ENCODE results near the gene CHST5.

DNA sequence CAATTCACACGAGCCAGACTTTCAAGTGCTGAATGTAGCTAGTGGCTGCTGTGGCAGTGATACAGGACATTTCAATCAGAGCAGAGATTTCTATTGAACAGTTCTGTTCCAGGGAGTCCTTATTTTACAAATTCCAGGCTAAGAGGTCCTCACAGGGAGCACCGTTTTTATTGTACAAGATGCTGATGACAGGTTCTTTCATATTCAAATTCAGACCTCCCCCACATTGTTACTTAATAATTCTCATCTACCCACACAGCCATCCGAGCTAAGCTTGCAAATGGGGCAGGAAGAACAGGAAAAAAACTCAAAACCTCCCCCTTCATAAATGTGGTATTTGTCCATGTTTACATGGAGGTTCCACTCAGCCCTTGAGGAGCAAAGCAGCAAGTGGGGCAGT, 40.0 kb upstream of the CHST5 start:
- TF ChIP-seq RAD21 (CRISPR knock-in tag; conservative IDR thresholded peaks at IDR 0.05 in 1 of 2, IDR thresholded peaks at IDR 0.05 in 1 of 2) (no peak), RCOR1 (IDR thresholded peaks at IDR 0.05; ENCODE audit: borderline replicate concordance in 1 of 2, low read depth in 2 of 2, low read length in 2 of 2) (no peak), EZH2 (IDR thresholded peaks at IDR 0.05; ENCODE audit: borderline replicate concordance, low read depth, low read length) (no peak), ASH1L (IDR thresholded peaks at IDR 0.05; ENCODE audit: borderline replicate concordance, low read depth, partially characterized antibody) (no peak), ZBTB7A (IDR thresholded peaks at IDR 0.05; ENCODE audit: borderline replicate concordance, control insufficient read depth, low read depth, low read length) (no peak), POLR2AphosphoS2 (IDR thresholded peaks at IDR 0.05; ENCODE audit: low read length) (no peak), POLR2A (conservative IDR thresholded peaks at IDR 0.05) (no peak), TARDBP (IDR thresholded peaks at IDR 0.05) (no peak)
- TF ChIP-seq, protein P1, sequence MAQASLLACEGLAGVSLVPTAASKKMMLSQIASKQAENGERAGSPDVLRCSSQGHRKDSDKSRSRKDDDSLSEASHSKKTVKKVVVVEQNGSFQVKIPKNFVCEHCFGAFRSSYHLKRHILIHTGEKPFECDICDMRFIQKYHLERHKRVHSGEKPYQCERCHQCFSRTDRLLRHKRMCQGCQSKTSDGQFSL (CRISPR knock-in tag; IDR thresholded peaks at IDR 0.05), result no peak
- TF ChIP-seq, protein P1 (tag; IDR thresholded peaks at IDR 0.05), result no peak
- TF ChIP-seq, protein P2, sequence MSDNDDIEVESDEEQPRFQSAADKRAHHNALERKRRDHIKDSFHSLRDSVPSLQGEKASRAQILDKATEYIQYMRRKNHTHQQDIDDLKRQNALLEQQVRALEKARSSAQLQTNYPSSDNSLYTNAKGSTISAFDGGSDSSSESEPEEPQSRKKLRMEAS (CRISPR knock-in tag; IDR thresholded peaks at IDR 0.05), result no peak
- TF ChIP-seq, protein P3, sequence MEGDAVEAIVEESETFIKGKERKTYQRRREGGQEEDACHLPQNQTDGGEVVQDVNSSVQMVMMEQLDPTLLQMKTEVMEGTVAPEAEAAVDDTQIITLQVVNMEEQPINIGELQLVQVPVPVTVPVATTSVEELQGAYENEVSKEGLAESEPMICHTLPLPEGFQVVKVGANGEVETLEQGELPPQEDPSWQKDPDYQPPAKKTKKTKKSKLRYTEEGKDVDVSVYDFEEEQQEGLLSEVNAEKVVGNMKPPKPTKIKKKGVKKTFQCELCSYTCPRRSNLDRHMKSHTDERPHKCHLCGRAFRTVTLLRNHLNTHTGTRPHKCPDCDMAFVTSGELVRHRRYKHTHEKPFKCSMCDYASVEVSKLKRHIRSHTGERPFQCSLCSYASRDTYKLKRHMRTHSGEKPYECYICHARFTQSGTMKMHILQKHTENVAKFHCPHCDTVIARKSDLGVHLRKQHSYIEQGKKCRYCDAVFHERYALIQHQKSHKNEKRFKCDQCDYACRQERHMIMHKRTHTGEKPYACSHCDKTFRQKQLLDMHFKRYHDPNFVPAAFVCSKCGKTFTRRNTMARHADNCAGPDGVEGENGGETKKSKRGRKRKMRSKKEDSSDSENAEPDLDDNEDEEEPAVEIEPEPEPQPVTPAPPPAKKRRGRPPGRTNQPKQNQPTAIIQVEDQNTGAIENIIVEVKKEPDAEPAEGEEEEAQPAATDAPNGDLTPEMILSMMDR (IDR thresholded peaks at IDR 0.05 in 2 of 3, conservative IDR thresholded peaks at IDR 0.05 in 1 of 3; ENCODE audit: insufficient read depth in 2 of 3, low read depth in 1 of 3, low read length in 3 of 3), result no peak
- TF ChIP-seq, protein P4, sequence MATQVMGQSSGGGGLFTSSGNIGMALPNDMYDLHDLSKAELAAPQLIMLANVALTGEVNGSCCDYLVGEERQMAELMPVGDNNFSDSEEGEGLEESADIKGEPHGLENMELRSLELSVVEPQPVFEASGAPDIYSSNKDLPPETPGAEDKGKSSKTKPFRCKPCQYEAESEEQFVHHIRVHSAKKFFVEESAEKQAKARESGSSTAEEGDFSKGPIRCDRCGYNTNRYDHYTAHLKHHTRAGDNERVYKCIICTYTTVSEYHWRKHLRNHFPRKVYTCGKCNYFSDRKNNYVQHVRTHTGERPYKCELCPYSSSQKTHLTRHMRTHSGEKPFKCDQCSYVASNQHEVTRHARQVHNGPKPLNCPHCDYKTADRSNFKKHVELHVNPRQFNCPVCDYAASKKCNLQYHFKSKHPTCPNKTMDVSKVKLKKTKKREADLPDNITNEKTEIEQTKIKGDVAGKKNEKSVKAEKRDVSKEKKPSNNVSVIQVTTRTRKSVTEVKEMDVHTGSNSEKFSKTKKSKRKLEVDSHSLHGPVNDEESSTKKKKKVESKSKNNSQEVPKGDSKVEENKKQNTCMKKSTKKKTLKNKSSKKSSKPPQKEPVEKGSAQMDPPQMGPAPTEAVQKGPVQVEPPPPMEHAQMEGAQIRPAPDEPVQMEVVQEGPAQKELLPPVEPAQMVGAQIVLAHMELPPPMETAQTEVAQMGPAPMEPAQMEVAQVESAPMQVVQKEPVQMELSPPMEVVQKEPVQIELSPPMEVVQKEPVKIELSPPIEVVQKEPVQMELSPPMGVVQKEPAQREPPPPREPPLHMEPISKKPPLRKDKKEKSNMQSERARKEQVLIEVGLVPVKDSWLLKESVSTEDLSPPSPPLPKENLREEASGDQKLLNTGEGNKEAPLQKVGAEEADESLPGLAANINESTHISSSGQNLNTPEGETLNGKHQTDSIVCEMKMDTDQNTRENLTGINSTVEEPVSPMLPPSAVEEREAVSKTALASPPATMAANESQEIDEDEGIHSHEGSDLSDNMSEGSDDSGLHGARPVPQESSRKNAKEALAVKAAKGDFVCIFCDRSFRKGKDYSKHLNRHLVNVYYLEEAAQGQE (IDR thresholded peaks at IDR 0.05; ENCODE audit: borderline replicate concordance), result no peak
- TF ChIP-seq, protein P4 (CRISPR knock-in tag; IDR thresholded peaks at IDR 0.05; ENCODE audit: low read depth), result no peak
- TF ChIP-seq, protein P5, sequence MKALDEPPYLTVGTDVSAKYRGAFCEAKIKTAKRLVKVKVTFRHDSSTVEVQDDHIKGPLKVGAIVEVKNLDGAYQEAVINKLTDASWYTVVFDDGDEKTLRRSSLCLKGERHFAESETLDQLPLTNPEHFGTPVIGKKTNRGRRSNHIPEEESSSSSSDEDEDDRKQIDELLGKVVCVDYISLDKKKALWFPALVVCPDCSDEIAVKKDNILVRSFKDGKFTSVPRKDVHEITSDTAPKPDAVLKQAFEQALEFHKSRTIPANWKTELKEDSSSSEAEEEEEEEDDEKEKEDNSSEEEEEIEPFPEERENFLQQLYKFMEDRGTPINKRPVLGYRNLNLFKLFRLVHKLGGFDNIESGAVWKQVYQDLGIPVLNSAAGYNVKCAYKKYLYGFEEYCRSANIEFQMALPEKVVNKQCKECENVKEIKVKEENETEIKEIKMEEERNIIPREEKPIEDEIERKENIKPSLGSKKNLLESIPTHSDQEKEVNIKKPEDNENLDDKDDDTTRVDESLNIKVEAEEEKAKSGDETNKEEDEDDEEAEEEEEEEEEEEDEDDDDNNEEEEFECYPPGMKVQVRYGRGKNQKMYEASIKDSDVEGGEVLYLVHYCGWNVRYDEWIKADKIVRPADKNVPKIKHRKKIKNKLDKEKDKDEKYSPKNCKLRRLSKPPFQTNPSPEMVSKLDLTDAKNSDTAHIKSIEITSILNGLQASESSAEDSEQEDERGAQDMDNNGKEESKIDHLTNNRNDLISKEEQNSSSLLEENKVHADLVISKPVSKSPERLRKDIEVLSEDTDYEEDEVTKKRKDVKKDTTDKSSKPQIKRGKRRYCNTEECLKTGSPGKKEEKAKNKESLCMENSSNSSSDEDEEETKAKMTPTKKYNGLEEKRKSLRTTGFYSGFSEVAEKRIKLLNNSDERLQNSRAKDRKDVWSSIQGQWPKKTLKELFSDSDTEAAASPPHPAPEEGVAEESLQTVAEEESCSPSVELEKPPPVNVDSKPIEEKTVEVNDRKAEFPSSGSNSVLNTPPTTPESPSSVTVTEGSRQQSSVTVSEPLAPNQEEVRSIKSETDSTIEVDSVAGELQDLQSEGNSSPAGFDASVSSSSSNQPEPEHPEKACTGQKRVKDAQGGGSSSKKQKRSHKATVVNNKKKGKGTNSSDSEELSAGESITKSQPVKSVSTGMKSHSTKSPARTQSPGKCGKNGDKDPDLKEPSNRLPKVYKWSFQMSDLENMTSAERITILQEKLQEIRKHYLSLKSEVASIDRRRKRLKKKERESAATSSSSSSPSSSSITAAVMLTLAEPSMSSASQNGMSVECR (CRISPR knock-in tag; IDR thresholded peaks at IDR 0.05), result no peak
- TF ChIP-seq, protein P6, sequence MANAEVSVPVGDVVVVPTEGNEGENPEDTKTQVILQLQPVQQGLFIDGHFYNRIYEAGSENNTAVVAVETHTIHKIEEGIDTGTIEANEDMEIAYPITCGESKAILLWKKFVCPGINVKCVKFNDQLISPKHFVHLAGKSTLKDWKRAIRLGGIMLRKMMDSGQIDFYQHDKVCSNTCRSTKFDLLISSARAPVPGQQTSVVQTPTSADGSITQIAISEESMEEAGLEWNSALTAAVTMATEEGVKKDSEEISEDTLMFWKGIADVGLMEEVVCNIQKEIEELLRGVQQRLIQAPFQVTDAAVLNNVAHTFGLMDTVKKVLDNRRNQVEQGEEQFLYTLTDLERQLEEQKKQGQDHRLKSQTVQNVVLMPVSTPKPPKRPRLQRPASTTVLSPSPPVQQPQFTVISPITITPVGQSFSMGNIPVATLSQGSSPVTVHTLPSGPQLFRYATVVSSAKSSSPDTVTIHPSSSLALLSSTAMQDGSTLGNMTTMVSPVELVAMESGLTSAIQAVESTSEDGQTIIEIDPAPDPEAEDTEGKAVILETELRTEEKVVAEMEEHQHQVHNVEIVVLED (CRISPR knock-in tag; IDR thresholded peaks at IDR 0.05), result no peak

All from K562 (cell line).